Heart right ventricle (tissue), 16 donors: ENCODE data around the gene PEX6. TPM values are rescaled to one million over a fixed set of nuclear protein-coding genes. Genes with fewer than 3 reads are reported as not detected.
A peak's percentile ranks its signal among the peaks of the same experiment; 100 is the strongest.

Experiments used
- ATAC-seq, 8 donors: fragments of 200-7000 bp; cut with Tn5 transposase; one replicate each; pipeline ENCODE4 v1.9.1; 2020; ENCODE audit warnings: mild to moderate bottlenecking in 8 of 8, moderate library complexity in 8 of 8, moderate number of reproducible peaks in 1 of 8
- DNase-seq, 2 donors: peaks; one replicate each; pipeline ENCODE4 v3.0.0-alpha.2; 2020
- H3K27ac ChIP-seq, 10 donors: fragments of 200-600 bp; sonication (generic) in 2 of 10; one replicate each; pipeline versions ENCODE4 v1.5.0 to v1.8.0; 2020 to 2022; ENCODE audit warnings: mild to moderate bottlenecking in 3 of 10
- H3K27me3 ChIP-seq, 7 donors: fragments of 200-600 bp; one replicate each; pipeline ENCODE4 v1.8.0; 2021 to 2022; ENCODE audit warnings: mild to moderate bottlenecking in 2 of 7
- H3K36me3 ChIP-seq, 9 donors: fragments of 200-600 bp; sonication (generic) in 1 of 9; one replicate each; pipeline versions ENCODE4 v1.5.0 to v1.8.0; 2020 to 2022; ENCODE audit warnings: mild to moderate bottlenecking in 2 of 9
- H3K4me1 ChIP-seq, 9 donors: fragments of 200-600 bp; sonication (generic) in 1 of 9; one replicate each; pipeline versions ENCODE4 v1.5.0 to v1.8.0; 2020 to 2022; ENCODE audit warnings: mild to moderate bottlenecking in 4 of 9
- H3K4me3 ChIP-seq, 10 donors: fragments of 200-600 bp; sonication (generic) in 2 of 10; one replicate each; pipeline versions ENCODE4 v1.5.0 to v1.8.0; 2020 to 2022; ENCODE audit warnings: mild to moderate bottlenecking in 7 of 10, moderate library complexity in 2 of 10
- H3K9me3 ChIP-seq, 11 donors: fragments of 200-600 bp in 10 of 11; sonication (generic) in 2 of 11; one replicate each; pipeline versions ENCODE4 v1.5.0 to v1.8.0; 2013 to 2022; ENCODE audit warnings: mild to moderate bottlenecking in 2 of 11, control low read depth in 1 of 11, moderate library complexity in 1 of 11
- WGBS, 2 donors: extraction: QIAGEN DNeasy Blood & Tissue Kit; methylation state at CpG; one replicate each; pipeline ENCODE4 v1.1.7; 2013; ENCODE audit warnings: inconsistent platforms in 1 of 2; 5-methylcytosine and 5-hydroxymethylcytosine counted together
- intact Hi-C, 10 donors: fragments of 100-400 bp; cut with DNase I; formaldehyde crosslinking; loops; one replicate each; pipeline versions ENCODE4 v1.11.1 to v1.14.2; 2022
- polyA plus RNA-seq, 2 donors: library from polyadenylated mRNA; stranded (reverse); fragments of 200-250 nt; gene quantifications; one replicate each; pipeline ENCODE4 v1.2.3, GENCODE V29; 2013
- total RNA-seq, 10 donors: library from RNA; stranded (reverse); fragmentation: NEBNext Ultra II Directional in 3 of 10; extraction: Animal tissue kit (Norgen Biotek cat#: 25700) in 3 of 10; gene quantifications; one replicate each; pipeline versions ENCODE4 v1.2.1 to v1.2.4, GENCODE V29; 2021 to 2023
- TF ChIP-seq, protein P1 (sequence below), 9 donors: fragments of 200-600 bp; sonication (generic) in 2 of 9; IDR thresholded peaks; one replicate each; pipeline versions ENCODE4 v1.5.0 to v1.8.0; 2021 to 2022; ENCODE audit warnings: antibody characterized with exemption in 9 of 9, mild to moderate bottlenecking in 5 of 9, moderate library complexity in 1 of 9
- donor health status: Arrhythmogenic right ventricular cardiomyopathy.
- donor health status: ischemic (EF 13 %, LVEDD 7.1; RV severe dilation, severe dysfunction).
- donor health status: healthy with polysubstance abuse.
- donor health status: DM: no; HTN: yes; CAD: no.
- donor health status: DM: no; HTN: no; CAD: no.
- donor health status: ischemic (EF 25% LVEDD 6.9; RV normal size, moderate dysfunction).
- donor health status: ischemic (EF 25% LVEDD 5.7; RV mildly dilated, moderate dysfunction).
- donor health status: healthy.
- donor health status: DM: yes; HTN: yes; CAD: no.
- donor health status: Ischemic cardiomyopathy.
- donor health status: ischemic (EF 35%, LVEDD 5.7; RV mildly dilated, moderate dysfunction).
- donor health status: nonischemic (EF 11% LVEDD 7.7; RV severe dilation, severe dysfunction).
- donor health status: DM: yes; HTN: yes; CAD: no.
- donor health status: PGD.
- donor health status: ischemic (EF 29% LVEDD 5.4; RV normal size, mild dysfunction).
- donor health status: nonischemic (EF 23%, LVEDD 6.1; RV moderate dilation, normal function).

Gene PEX6
- total and polyA plus RNA-seq, 12 donors, result 9.1 to 32.6 (median 16.6) TPM

DNA sequence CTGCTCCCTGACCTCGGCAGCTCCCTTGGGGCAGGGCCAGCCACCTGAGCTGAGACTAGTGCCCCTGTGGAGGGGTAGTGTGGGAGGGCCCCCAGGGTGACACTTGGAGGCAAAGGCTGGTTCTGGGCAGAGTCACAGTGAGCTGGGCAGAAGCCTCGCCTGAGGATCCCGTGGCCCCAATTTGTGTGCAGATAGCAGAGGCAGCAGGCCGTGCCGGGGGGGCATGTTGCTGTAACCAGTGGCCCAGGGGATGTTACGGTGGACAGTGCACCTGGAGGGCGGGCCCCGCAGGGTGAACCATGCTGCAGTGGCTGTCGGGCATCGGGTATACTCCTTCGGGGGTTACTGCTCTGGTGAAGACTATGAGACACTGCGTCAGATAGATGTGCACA lies 38.0 kb upstream of the PEX6 start:
- ATAC-seq (peak in 2 of 8 donors; percentile 1 to 11), DNase-seq (peak; percentile 23 to 37)
- peak overlapping the region; percentile 61 to 90 (median 87) for H3K27ac ChIP-seq
- intact Hi-C loops, result loop anchor here in 3 of 10 donors (5.0 kb wide), 2 partner anchors 35 to 40 kb away; partner anchors contain the start of genes CUL7 (in 2 of the 3) and PEX6 (in 1 of the 3)
- 50 to 69% methylated on average over 12 of the region's 12 CpGs for WGBS, 2 donors
- H3K36me3 ChIP-seq, result peaks cover 0 to 50% (median 15%) of the 10 kb centered on the region in 9 donors
- H3K4me1 ChIP-seq, result peaks cover 10 to 76% (median 58%) of the 10 kb centered on the region in 9 donors
- no peaks in the 10 kb centered on the region for H3K9me3 ChIP-seq
- peak overlapping the region in 7 of 10 donors; percentile 12 to 77 (median 34) for H3K4me3 ChIP-seq
- H3K27me3 ChIP-seq, result no peaks in the 10 kb centered on the region
- TF ChIP-seq, protein P1, sequence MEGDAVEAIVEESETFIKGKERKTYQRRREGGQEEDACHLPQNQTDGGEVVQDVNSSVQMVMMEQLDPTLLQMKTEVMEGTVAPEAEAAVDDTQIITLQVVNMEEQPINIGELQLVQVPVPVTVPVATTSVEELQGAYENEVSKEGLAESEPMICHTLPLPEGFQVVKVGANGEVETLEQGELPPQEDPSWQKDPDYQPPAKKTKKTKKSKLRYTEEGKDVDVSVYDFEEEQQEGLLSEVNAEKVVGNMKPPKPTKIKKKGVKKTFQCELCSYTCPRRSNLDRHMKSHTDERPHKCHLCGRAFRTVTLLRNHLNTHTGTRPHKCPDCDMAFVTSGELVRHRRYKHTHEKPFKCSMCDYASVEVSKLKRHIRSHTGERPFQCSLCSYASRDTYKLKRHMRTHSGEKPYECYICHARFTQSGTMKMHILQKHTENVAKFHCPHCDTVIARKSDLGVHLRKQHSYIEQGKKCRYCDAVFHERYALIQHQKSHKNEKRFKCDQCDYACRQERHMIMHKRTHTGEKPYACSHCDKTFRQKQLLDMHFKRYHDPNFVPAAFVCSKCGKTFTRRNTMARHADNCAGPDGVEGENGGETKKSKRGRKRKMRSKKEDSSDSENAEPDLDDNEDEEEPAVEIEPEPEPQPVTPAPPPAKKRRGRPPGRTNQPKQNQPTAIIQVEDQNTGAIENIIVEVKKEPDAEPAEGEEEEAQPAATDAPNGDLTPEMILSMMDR (IDR thresholded peaks at IDR 0.05), result no peak

DNA sequence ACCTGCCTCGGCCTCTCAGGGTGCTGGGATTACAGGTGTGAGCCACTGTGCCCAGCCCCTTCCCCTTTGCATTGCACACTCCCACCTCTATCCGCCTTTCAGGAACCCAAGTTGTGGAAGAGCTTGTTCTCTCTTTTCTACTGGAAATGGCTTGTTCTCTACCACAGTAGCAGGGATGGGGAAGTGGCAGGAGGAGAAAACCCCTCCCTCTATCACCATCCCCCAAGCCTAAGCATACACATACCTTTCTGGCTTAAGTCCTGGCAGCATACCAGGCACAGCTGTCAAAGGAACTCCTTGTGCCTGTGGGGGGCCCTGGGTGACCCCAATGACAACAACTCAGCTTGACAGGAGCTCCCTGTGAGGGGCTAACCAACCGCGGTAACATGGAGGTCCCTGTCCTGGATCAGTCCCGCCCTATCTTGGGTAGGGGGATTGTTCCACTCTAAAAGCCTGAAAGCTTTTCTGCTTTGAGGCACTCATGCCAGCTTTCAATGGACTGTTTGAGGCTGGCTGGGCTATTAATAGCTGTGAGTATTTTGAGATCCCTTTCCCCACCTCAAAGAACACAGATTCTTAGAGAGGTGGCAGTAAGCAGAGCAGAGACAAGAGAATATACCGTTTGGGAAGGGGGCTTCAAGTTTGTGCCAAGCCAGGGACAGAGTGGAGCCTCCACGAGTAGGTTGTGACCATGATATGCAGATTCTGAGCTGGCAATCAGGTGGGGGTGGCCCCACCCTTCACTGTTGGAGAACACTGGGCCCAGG lies 37.4 kb upstream of the PEX6 start:
- peak in 4 of 8 donors; percentile 6 to 25 (median 20) for ATAC-seq
- intact Hi-C loops, result loop anchor here in 3 of 10 donors (5.0 kb wide), 2 partner anchors 36 to 39 kb away; partner anchors contain the start of genes CUL7 (in 2 of the 3) and PEX6 (in 1 of the 3)
- H3K36me3 ChIP-seq, result peaks cover 0 to 56% (median 16%) of the 10 kb centered on the region in 9 donors
- peaks cover 10 to 76% (median 58%) of the 10 kb centered on the region in 9 donors for H3K4me1 ChIP-seq
- H3K27ac ChIP-seq, result peak overlapping the region; percentile 61 to 90 (median 87)
- no peaks in the 10 kb centered on the region for H3K27me3 ChIP-seq
- WGBS, 2 donors, result 43 to 57% methylated on average over 7 of the region's 7 CpGs
- H3K9me3 ChIP-seq, result no peaks in the 10 kb centered on the region
- TF ChIP-seq, protein P1 (IDR thresholded peaks at IDR 0.05), result no peak
- DNase-seq, result peak in 1 of 2 donors; percentile 29
- H3K4me3 ChIP-seq, result peak overlapping the region in 8 of 10 donors; percentile 12 to 77 (median 73)

- Histone ChIP-seq H3K36me3 (peaks cover 0 to 59% (median 23%) of the 10 kb centered on the region in 9 donors), H3K27me3 (no peaks in the 10 kb centered on the region), H3K4me1 (peaks cover 11 to 61% (median 50%) of the 10 kb centered on the region in 9 donors), H3K9me3 (no peaks in the 10 kb centered on the region), H3K27ac (peak overlapping the region; percentile 47 to 90 (median 87)), H3K4me3 (peak overlapping the region; percentile 65 to 85 (median 76))
- intact Hi-C loops, result loop anchor here in 6 of 10 donors (2.0 to 5.0 kb wide), 7 partner anchors 38 to 158 kb away; partner anchors contain the start of genes CUL7 (in 2 of the 6), KLC4 (in 2 of the 6), MRPL2 (in 2 of the 6) and SRF (in 2 of the 6)
- DNase-seq, result no peak
- TF ChIP-seq, protein P1 (IDR thresholded peaks at IDR 0.05), result no peak
- WGBS, 2 donors, result 0 to 1% methylated on average over 7 of the region's 7 CpGs
- ATAC-seq, result no peak
These were observed 35.5 kb upstream of the PEX6 start for GRCh38 chr6:43014434-43014909.

GRCh38 chr6:43013843-43014433 lies 35.0 kb upstream of the PEX6 start, which contains the start of the genes KLHDC3 and MEA1:
Gene KLHDC3 (plus strand): TSS chr6:43014249. CDS start chr6:43017193, 2,944 bp downstream.
Gene MEA1 (minus strand): TSS chr6:43013946. CDS start chr6:43013813, 133 bp downstream.
- no peaks in the 10 kb centered on the region for H3K27me3 ChIP-seq
- ATAC-seq (peak; percentile 92 to 97 (median 96)), DNase-seq (peak; percentile 97 to 99)
- no peaks in the 10 kb centered on the region for H3K9me3 ChIP-seq
- H3K4me3 ChIP-seq, result peak within 1 kb of the TSS; percentile 65 to 85 (median 76)
- WGBS, 2 donors, result 0 to 1% methylated on average over 51 of the region's 51 CpGs
- H3K36me3 ChIP-seq, result peaks cover 0 to 59% (median 19%) of the 10 kb centered on the region in 9 donors
- H3K4me1 ChIP-seq, result peaks cover 12 to 63% (median 50%) of the 10 kb centered on the region in 9 donors
- peak within 1 kb of the TSS; percentile 47 to 90 (median 87) for H3K27ac ChIP-seq
- TF ChIP-seq, protein P1 (IDR thresholded peaks at IDR 0.05), result no peak
- intact Hi-C loops, result loop anchor here in 6 of 10 donors (1.0 to 5.0 kb wide), 8 partner anchors 38 to 158 kb away; partner anchors contain the start of genes KLC4 (in 3 of the 6), MRPL2 (in 3 of the 6), CUL7 (in 2 of the 6) and SRF (in 2 of the 6)
